CD4-positive, alpha-beta T cell treated with Interleukin-17A for 1 hour (primary cell): ENCODE measurements around the gene ST3GAL3.

Experiments used
- DNase-seq: peaks from one replicate; pipeline ENCODE4 v3.0.0-alpha.2; 2020

The ST3GAL3 gene

DNA sequence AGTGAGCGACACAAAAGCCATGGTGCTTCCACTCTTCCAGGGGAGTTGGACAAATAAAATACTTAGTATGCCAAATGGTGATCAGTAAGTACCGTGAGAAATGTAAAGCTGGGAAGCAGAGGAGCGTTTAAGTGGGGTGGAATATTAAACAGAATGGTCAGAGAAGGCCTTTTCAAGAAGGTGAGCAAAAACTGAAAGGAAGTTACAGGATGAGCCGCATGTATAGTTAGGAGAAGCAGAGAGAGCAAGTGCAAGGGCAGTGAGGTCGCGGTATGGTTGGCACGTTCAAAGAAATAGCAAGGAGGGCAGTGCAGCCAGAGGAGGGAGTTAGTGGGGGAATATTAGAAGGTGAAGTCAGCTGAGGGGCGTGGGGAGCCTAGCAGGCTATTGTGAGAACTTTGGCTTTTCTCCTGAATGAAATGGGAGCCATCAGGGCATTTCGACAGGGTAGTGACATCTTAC is 266.7 kb downstream of the ST3GAL3 start:
- no peak for DNase-seq

DNA sequence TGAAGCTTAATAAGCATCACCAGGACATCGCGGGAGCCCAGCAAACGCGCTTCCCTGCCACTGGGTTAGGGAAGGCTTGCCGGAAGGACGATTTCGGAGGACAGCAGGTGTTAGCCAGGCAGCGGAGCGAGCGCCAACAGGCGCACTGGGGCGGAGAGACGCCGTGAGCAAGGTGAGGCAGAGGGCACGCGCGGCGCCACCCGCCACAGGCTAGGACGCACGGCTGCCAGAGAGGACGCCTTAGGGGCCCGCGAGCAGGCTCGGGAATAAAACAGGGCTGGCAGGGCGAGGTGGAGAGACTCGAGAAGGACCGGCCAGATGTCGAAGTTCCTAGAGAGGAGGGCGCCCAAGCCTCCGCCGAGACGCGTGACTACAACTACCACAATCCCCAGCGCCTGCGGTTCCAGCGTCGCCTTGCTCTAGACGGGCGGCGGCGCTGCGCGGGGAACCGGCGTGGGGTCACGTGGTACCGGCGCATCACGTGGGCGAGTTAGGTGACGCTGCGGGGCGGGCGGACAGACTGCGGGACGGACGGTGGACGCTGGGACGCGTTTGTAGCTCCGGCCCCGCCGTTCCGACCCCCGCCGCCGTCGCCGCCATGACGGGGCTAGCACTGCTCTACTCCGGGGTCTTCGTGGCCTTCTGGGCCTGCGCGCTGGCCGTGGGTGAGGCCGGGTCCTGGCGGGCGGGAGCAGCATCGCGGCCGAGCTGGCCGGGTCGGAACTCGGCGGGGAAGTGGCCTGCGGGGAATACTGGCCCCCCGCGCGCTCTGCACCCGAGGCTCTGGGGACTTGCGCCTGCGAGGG is 267.3 kb downstream of the ST3GAL3 start, which contains the start of gene ATP6V0B:
Gene ATP6V0B, plus strand, starts transcription at position 518 of the 806 bp plus-strand sequence. Its CDS starts 81 bp downstream, at position 599.
- peak; percentile 91 for DNase-seq

DNA sequence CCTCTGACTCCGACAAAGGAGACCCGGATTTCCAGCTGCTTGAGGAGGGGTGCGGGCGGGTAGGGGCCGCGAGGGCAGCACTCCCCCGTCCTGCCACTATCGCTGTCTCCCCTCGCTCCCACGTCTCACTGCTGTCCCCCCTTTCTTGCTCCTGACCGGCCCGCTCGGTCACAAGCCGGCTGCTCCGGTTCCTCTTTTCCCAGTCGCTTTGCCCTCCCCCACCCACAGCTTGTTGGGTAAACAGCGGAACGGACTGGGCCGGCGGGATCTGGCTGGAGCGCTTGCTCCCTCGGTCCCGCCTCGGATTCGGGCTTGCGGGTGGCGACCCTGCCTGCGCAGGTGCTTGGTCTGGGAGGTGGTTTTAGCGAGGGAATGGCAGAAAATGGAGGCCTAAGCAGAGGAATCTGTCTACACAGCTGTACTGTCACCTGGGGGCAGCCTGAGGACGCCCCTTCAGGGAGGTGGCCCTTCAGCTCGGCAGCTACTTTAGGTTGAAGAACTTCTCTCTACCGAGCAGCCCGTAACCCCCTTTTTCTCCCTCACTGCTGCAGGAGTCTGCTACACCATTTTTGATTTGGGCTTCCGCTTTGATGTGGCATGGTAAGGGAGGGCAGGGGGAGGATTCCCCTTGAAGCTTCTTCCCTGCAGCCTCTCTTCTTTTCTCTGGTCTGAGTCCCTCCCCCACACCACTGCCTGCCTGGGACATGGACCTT is 268.1 kb downstream of the ST3GAL3 start:
- peak; percentile 52 for DNase-seq

DNA sequence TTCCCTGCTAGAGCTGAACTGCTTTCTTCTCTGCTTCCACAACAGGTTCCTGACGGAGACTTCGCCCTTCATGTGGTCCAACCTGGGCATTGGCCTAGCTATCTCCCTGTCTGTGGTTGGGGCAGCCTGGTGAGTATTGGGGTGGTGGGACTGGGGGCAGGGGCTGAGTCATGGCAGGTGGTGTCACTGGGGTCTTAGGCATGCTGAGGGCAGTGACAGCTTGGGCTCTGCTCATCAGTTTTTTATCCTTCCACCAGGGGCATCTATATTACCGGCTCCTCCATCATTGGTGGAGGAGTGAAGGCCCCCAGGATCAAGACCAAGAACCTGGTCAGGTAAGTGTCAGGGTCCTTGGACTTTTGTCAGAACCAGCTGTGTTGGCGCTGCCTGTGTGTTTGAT is 268.7 kb downstream of the ST3GAL3 start:
- no peak for DNase-seq

DNA sequence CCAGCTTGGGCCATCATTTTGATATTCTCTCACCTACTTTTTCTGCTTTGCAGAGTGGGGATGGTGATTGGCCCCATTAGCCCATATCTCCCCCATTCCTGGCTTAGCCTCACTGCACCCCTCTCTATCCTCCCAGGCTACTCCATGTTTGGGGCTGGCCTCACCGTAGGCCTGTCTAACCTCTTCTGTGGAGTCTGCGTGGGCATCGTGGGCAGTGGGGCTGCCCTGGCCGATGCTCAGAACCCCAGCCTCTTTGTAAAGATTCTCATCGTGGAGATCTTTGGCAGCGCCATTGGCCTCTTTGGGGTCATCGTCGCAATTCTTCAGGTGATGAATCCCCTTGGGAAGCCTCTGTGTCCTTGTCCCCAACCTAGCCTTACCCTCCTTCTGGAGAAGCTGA is 269.6 kb downstream of the ST3GAL3 start:
- DNase-seq, result no peak

DNA sequence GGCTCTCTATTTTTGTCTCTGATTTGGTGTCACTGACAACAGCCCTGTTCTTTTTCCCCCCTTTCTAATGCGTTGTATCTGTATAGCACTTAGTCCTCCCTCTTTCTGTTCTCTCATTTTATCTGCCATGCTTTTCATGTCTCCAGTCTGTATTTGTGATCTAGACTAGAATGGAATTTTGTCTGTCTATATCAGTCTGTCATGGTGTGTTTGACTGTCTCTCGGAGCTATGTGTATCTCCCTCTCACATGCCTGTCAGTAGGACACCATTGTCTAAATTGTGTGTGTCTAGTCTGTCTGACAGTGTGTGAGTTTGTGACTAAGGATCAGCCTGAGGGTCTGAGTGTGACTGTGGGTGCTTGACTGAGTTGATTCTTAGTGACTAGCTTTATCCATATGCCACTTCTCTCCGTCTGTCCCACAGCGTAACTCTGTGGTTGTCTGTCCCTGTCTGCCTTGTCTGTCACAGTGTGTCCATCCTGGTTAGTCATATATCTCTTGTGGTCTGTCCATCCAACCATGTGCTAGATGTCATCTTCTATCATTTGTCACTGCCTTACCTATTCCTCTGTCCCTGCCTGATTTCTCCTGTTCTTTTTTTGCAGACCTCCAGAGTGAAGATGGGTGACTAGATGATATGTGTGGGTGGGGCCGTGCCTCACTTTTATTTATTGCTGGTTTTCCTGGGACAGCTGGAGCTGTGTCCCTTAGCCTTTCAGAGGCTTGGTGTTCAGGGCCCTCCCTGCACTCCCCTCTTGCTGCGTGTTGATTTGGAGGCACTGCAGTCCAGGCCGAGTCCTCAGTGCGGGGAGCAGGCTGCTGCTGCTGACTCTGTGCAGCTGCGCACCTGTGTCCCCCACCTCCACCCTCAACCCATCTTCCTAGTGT is 270.3 kb downstream of the ST3GAL3 start:
- DNase-seq, result no peak

DNA sequence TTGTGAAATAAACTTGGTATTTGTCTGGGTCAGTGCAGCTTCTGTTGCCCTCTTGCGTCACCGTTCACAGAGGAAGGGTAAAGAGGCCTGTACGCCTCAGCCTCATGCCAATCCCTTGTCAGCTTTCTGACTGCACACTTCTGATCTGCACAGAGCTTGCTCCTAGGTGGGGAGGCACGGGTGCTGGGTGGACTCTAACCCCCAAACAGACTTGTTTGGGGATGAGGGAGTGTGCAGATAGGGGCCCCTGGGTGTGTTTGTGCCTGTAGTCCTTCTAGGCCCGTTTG is 270.9 kb downstream of the ST3GAL3 start:
- no peak for DNase-seq

DNA sequence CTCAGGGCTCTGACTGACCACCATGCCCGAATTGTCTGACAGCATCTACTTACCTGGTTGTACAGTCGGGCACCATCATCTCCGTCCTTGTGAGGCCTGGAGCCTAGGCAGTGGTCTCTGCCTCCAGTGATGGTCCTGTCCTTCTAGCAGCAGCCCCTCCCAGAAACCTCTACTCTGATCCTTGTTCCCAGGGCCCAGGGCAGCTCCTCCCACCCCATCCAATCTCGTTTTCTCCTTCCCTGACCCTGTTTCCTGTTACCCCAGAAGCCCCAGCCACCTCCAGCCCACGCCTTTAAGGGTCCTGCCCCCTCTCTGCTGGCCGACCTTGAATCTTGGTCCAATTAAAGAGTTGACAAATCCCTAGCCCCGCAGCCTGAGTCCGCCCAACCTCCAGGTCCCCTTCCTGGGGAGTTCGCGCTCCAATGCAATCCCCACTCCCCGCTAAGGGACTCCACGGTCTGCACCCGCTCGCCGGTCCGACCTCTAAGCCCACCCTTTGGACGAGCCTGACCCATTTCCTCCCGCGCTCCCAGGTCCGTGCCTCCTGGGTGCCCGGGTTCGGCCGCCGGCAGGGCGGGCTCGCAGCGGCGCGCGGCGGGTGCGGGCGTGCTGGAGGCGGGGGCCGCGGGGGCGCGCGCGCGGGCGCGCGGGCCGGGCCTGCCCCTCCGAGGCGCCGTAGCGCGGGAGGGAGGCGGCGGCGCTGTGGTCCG is 271.4 kb downstream of the ST3GAL3 start, which contains the start of gene B4GALT2:
Gene B4GALT2, plus strand, starts transcription at position 660 of the 710 bp plus-strand sequence. CDS start 1,951 bp downstream, outside the sequence.
- DNase-seq, result peak; percentile 31

DNA sequence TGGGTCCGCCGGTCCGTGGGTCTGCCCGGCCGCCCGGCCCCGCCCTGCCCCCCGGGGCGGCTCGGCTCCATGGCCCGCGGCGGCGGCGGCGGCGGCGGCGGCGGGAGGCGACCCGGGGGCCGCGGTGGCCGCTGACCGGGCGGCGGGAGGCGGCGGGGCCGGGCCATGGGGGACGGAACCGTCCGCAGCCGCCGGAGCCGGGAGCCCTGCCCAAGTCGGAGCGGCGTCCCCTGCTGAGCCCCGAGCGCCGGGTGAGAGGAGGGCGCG is 271.9 kb downstream of the ST3GAL3 start:
- no peak for DNase-seq

DNA sequence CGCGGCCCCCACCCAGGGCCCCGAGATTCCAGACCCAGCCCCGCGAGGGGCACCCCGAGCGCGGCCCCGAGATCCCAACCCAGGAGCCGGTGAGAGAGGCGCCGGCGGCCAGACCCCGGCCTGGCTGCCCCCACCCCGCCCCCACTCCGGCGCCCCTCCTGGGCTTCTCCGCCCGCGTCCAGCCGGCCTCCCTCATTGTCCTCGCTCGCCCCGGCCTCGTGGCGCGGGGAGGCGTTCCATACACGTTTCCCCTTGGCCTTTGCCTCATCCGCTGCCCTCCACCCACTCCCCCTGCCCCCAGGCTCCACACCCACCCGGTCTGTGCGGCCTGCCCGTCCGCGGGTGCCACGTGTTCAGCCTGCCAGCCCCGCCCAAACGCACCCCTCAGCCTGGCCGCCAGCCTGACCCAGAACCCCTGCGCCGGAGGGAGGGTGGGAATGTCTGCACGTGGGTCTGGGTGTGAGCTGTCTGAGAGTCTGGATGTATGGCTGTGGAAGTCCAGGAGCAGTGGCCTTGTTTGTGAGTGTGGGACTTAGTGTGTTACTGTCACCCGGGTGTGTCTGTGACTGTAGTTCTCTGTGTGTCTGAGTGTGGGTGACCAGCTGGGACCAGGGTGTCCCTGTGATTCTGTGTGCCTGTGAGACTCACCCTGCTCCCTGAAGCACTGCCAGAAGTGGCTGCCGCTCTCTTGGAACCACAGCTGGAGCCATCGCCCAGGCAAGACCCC is 272.4 kb downstream of the ST3GAL3 start:
- DNase-seq, result peak; percentile 26

DNA sequence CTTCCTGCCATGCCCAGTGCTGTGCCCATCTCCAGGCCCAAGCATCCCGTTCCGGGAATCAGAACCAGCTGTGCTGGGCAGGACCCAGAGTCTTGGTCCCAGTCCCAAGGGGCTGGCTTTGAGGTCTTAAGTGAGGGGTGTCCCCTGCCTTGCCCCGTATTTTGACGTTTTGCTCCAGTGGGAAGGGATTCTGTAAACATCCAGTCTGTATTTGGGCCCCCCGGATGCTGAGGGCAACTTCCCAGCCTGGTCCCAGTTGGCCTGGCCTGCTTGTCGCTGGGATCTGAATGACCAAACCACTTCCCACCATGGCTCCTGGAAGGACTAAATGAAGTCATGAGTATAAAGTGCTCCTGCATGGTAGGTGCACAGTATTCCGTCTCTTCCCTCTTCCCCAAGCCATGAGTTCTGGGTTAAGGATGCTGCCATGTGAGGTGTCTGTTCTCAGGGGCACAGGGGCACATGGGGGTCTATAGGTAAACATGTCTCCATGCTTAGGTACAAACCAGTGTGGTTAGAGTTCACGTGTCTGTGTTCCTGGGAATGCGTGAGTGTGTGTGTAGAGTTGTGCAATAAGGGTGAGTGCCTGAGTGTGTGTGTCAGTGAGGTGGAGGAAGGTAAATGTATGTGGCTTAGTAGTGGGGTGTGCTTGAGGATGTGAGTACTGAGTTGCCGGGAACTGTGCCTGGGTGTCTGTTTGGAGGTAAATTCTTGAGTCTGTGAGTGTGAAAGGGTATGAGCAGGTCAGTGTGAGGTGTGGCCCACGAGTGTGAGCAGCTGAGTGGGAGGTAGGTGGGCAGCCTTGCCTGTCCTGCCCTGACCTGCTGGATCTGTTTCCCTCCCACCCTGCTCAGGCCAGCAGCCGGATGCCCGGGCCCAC is 273.2 kb downstream of the ST3GAL3 start:
- no peak for DNase-seq
